Left lobe of liver (tissue), 2 donors: ENCODE measurements around the gene ZBTB11. TPM values are rescaled to one million over a fixed set of nuclear protein-coding genes. Genes with fewer than 3 reads are reported as not detected.
"Not testable (repeated sequence)": the region's sequence is repeated elsewhere in the genome, so short reads cannot be mapped to it uniquely, and the experiment has no call there.

Experiments used
- ATAC-seq: fragments of 200-7000 bp; cut with Tn5 transposase; one replicate; pipeline ENCODE4 v1.9.1; 2020; ENCODE audit warnings: mild to moderate bottlenecking, moderate library complexity
- DNase-seq: peaks from one replicate; pipeline ENCODE4 v3.0.0-alpha.2; 2020; ENCODE audit warnings: low spot score
- total RNA-seq: library from RNA; stranded (reverse); gene quantifications from one replicate; pipeline ENCODE4 v1.2.1, GENCODE V29; 2021
- donor health status: DM: no; HTN: no; CAD: no; lungs with moderate emphysema.
- donor health status: DM: no; HTN: yes; CAD: no.

The ZBTB11 gene
- total RNA-seq, 1 donor from 2014 or later = 6.0 TPM

- ATAC-seq (no peak), DNase-seq (no peak)
Measured at GRCh38 chr3:101624857-101625256, 52.1 kb downstream of the ZBTB11 start.

DNA sequence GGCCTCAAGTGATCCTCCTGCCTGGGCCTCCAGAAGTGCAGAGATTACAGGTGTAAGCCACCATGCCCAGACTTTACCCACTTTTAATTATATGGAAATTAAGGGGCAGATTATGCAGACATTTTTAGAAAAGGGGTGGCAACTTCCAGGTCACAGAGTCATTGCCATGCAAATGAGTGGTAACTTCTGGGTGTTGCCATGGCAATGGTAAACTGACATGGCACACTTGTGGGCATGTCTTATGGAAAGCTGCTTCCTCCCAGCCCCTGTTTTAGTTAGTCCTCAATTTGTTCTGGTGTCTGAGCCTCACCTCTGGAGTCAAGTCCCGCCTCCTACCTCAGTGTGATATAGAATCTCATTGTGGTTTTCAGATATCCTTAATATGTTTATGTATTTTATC lies 53.3 kb downstream of the ZBTB11 start:
- ATAC-seq (no peak), DNase-seq (no peak)

DNA sequence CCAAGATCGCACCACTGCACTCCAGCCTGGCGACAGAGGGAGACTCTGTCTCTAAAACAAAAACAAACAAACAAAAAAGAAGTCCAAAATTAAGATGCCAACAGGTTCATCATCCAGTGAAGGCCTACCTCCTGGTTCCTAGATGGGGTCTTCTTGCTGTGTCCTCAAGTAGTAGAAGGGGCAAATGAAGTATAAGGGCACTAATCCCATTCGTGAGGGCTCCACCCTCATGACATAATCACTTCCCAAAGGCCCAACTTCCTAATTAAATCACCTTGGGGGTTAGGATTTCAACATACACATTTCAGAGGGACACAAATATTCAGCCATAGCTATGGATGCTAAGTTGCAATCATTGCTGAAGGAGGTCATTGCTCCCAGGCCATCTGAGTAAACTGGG lies 57.2 kb downstream of the ZBTB11 start:
- ATAC-seq (no peak), DNase-seq (no peak)

DNA sequence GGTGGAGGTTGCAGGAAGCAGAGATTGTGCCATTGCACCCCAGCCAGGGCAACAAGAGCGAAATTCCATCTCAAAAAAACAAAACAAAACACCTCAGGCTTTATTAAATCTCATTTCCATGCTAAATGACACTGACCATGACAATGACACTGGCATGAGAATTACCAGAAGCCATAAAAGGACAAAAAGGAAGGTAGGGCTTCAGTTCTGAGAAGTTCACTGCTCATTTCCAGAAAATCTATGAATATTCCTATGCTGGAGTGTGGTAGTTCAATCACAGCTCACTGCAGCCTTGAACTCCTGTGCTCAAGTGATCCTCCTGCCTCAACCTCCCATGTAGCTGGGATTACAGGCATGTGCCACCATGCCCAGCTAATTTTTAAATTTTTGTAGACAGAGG lies 58.2 kb downstream of the ZBTB11 start:
- DNase-seq = no peak
- no peak for ATAC-seq

GRCh38 chr3:101617478-101617877 lies 59.5 kb downstream of the ZBTB11 start:
- no peak for DNase-seq
- ATAC-seq = no peak

DNA sequence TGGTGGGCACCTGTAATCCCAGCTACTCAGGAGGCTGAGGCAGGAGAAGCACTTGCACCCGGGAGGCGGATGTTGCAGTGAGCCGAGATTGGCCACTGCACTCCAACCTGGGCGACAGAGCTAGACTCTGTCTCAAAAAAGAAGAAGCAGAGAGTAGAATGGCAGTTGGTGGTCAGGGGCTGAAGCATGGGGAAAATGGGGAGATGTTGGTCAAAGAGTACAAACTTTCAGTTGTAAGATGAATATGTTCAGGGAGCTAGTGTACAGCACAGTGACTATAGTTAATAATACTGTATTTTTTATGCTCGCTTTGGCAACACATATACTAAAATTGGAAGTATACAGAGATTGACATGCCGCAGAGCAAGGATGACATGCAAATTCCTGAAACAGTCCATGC lies 61.4 kb downstream of the ZBTB11 start:
- DNase-seq (no peak), ATAC-seq (no peak)

DNA sequence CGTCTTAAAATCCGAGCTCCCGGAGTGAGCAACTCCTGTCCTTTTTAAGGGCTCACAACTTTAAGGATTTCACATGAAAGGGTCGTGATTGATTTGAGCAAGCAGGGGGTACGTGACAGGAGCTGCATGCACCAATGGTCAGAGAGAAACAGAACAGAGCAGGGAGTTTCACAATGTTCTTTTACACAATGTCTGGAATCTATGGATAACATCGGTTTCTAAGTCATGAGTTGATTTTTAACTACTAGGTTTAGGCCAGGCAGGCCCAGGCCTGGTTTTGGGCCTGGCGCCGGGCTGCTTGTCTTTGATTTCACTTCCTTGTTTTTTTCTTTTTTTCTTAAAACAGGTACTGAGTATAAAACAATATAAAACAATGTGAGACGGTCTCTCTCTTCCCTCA lies 63.9 kb downstream of the ZBTB11 start:
- ATAC-seq, DNase-seq: not testable (repeated sequence)

- DNase-seq = no peak
- ATAC-seq = no peak
Measured at GRCh38 chr3:101611023-101611422, 65.9 kb downstream of the ZBTB11 start.

DNA sequence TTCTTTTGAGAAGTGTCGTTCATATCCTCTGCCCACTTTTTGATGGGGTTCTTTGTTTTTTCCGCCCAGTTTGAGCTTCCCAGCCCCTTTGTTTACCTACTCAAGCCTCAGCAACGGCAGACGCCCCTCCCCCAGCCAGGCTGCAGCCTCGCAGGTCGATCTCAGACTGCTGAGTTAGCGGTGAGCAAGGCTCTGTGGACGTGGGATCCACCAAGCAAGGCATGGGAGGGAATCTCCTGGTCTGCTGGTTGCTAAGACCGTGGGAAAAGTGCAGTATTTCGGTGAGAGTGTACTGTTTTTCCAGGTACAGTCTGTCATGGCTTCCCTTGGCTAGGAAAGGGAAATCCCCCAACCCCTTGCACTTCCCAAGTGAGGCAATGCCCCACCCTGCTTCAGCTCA lies 71.5 kb downstream of the ZBTB11 start:
- ATAC-seq, DNase-seq: not testable (repeated sequence)

DNA sequence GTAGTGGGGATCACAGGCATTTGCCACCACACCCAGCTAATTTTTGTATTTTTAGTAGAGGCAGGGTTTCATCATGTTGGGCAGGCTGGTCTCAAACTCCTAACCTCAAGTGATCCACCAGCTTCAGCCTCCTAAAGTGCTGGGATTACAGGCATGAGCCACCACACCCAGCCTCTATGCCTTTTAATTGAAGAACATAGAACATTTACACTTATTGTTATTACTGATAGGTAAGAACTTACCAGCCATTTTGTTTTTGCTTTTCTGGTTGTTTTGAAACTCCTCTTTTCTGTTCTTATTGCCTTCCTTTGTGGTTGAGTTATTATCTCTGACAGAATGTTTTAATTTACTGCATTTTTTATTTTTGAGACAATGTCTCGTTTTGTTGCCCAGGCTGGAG lies 73.7 kb downstream of the ZBTB11 start:
- no peak for ATAC-seq
- DNase-seq = no peak

DNA sequence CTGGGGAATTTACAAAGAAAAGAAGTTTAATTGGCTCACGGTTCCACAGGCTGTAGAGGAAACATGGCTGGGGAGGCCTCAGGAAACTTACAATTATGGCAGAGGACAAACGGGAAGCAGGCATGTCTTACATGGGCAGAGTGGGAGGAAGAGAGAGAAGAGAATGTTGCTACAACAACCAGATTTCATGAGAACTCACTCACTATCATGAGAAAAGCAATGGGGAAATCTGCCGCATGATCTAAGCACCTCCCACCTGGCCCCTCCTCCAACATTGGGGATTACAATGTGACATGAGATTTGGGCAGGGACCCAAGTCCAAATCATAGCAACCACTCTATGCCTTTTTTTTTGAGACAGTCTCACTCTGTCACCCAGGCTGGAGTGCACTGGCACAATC lies 74.2 kb downstream of the ZBTB11 start:
- ATAC-seq (no peak), DNase-seq (no peak)

Other genes starting within 250 kb of the ZBTB11 start
- 3.6 TPM for gene SENP7, start 163.9 kb downstream of the ZBTB11 start, total RNA-seq
- gene TRMT10C, start 115.3 kb downstream of the ZBTB11 start, total RNA-seq = 9.1 TPM
- 39.1 TPM for gene PCNP, start 103.0 kb downstream of the ZBTB11 start, total RNA-seq
- gene RPL24, start 9.6 kb upstream of the ZBTB11 start, total RNA-seq = 344 TPM
- gene CEP97, start 47.5 kb upstream of the ZBTB11 start, total RNA-seq = 2.1 TPM
- 1.3 TPM for gene NXPE3, start 102.1 kb upstream of the ZBTB11 start, total RNA-seq
- 29.7 TPM for gene NFKBIZ, start 172.4 kb upstream of the ZBTB11 start, total RNA-seq